MCF 10A (cell line): ENCODE results near the gene TELO2. TPM values are rescaled to one million over a fixed set of nuclear protein-coding genes. Genes with fewer than 3 reads are reported as not detected.

Experiments used
- BruUV-seq: library from RNA; stranded (reverse); fragments of 400-500 nt; replicated peaks from 2 replicates; lab custom pipeline; 2021; lab: Mats Ljungman, UMichigan
- CTCF ChIA-PET: fragments of 300-600 bp; sonication (Branson Sonifier 250); formaldehyde crosslinking; extraction: SDS; loops from one replicate; lab custom pipeline; 2021; ENCODE audit warnings: antibody characterized with exemption, inconsistent platforms; lab: Yijun Ruan, JAX
- POLR2A ChIA-PET: fragments of 300-600, 350-650 bp; sonication (Branson Sonifier 250); formaldehyde crosslinking; extraction: SDS; loops from one replicate; lab custom pipeline; 2020; ENCODE audit warnings: antibody characterized with exemption, inconsistent platforms; lab: Yijun Ruan, JAX
- DNase-seq: peaks from one replicate; pipeline ENCODE4 v3.0.0-alpha.2; 2018; ENCODE audit not compliant: unreplicated experiment
- H3K27ac Mint-ChIP-seq: one replicate; pipeline ENCODE4 v1.8.0; 2022; ENCODE audit warnings: mild to moderate bottlenecking, low read depth, mixed read lengths; ENCODE audit not compliant: unreplicated experiment
- H3K27me3 Mint-ChIP-seq: one replicate; pipeline ENCODE4 v1.8.0; 2022; ENCODE audit warnings: mixed read lengths; ENCODE audit not compliant: insufficient read depth, unreplicated experiment
- H3K36me3 Mint-ChIP-seq: one replicate; pipeline ENCODE4 v1.8.0; 2022; ENCODE audit warnings: mild to moderate bottlenecking, moderate library complexity, mixed read lengths; ENCODE audit not compliant: insufficient read depth, unreplicated experiment
- H3K4me1 Mint-ChIP-seq: one replicate; pipeline ENCODE4 v1.8.0; 2022; ENCODE audit warnings: mixed read lengths; ENCODE audit not compliant: insufficient read depth, unreplicated experiment
- H3K4me3 Mint-ChIP-seq: one replicate; pipeline ENCODE4 v1.8.0; 2022; ENCODE audit warnings: mild to moderate bottlenecking, moderate library complexity, mixed read lengths; ENCODE audit not compliant: unreplicated experiment
- H3K9me3 Mint-ChIP-seq: one replicate; pipeline ENCODE4 v1.8.0; 2022; ENCODE audit warnings: mixed read lengths; ENCODE audit not compliant: unreplicated experiment
- CTCF ChIP-seq: fragments of 200-600 bp; IDR thresholded peaks from one replicate; pipeline ENCODE4 v1.8.0; 2022; ENCODE audit warnings: antibody characterized with exemption, mild to moderate bottlenecking; ENCODE audit not compliant: unreplicated experiment
- intact Hi-C: fragments of 100-400 bp; cut with micrococcal nuclease; formaldehyde crosslinking; loops from 2 replicates; pipeline ENCODE4 v1.14.1; 2022
- total RNA-seq: library from RNA; stranded (reverse); gene quantifications from 2 replicates; pipeline ENCODE4 v1.2.3, GENCODE V29; 2022

Gene TELO2
- total RNA-seq, 1 experiment from 2014 or later: 31.3 TPM

- CTCF ChIA-PET: interaction anchor here (0.7 kb wide), 1 partner anchor 909 kb away, joined by 3 read pairs; no protein-coding TSS in a partner anchor
- POLR2A ChIA-PET: interaction anchor here (0.8 kb wide), 1 partner anchor 10 kb away, joined by 3 read pairs; no protein-coding TSS in a partner anchor
- no peaks in the 10 kb centered on the region for H3K27me3 Mint-ChIP-seq
- H3K9me3 Mint-ChIP-seq: no peaks in the 10 kb centered on the region
- no peak for TF ChIP-seq CTCF
- intact Hi-C loops: no loop called here
- no peak overlapping the region for H3K4me3 Mint-ChIP-seq
- no peak overlapping the region for H3K27ac Mint-ChIP-seq
- BruUV-seq: no TSS peak
- DNase-seq: no peak
- peaks cover 5% of the 10 kb centered on the region for H3K36me3 Mint-ChIP-seq
- no peaks in the 10 kb centered on the region for H3K4me1 Mint-ChIP-seq
These were observed 11.0 kb upstream of the TELO2 start for GRCh38 chr16:1481906-1482835.

GRCh38 chr16:1485847-1486496 lies 7.2 kb upstream of the TELO2 start:
- POLR2A ChIA-PET: no interaction called here

GRCh38 chr16:1486551-1487390 lies 6.4 kb upstream of the TELO2 start:
- CTCF ChIA-PET: interaction anchor here (0.5 kb wide), 1 partner anchor 70 kb away, joined by 4 read pairs; no protein-coding TSS in a partner anchor
- intact Hi-C loops: no loop called here
- no peaks in the 10 kb centered on the region for H3K9me3 Mint-ChIP-seq
- no peaks in the 10 kb centered on the region for H3K4me1 Mint-ChIP-seq
- no peak for DNase-seq
- TF ChIP-seq CTCF: no peak
- H3K4me3 Mint-ChIP-seq: no peak overlapping the region
- H3K27me3 Mint-ChIP-seq: no peaks in the 10 kb centered on the region
- BruUV-seq: no TSS peak
- H3K27ac Mint-ChIP-seq: no peak overlapping the region
- no peaks in the 10 kb centered on the region for H3K36me3 Mint-ChIP-seq
- POLR2A ChIA-PET: no interaction called here

More at GRCh38 chr16:1485847-1486496, 7.2 kb upstream of the TELO2 start:
- no TSS peak for BruUV-seq
- Mint-ChIP-seq H3K27ac (no peak overlapping the region), H3K4me3 (no peak overlapping the region), H3K27me3 (no peaks in the 10 kb centered on the region), H3K36me3 (no peaks in the 10 kb centered on the region), H3K9me3 (no peaks in the 10 kb centered on the region), H3K4me1 (no peaks in the 10 kb centered on the region)
- CTCF ChIA-PET: no interaction called here
- no peak for DNase-seq
- intact Hi-C loops: no loop called here
- no peak for TF ChIP-seq CTCF
